GM12872 (cell line): ENCODE data around the gene BCL2L13.

Experiments used
- CTCF ChIP-seq: IDR thresholded peaks from 3 replicates; pipeline ENCODE4 v1.5.1; 2011; ENCODE audit warnings: low read depth, mild to moderate bottlenecking, low read length, moderate library complexity; ENCODE audit not compliant: insufficient read depth

BCL2L13 gene

GRCh38 chr22:17724678-17725499 is 86.3 kb downstream of the BCL2L13 start:
- no peak for TF ChIP-seq CTCF

DNA sequence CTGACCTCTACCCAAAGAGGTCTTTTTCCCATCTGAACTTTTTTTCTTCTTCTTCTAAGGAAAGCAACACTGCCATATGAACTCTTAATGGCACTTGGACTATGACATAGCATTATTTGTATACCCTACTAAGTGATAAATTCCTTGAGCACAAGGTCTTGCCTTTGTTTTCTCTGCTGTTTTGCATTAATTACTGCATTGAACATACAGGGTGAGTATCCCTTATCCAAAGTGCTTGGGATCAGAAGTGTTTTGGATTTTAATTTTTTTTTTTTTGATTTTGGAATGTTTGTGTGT is 86.9 kb downstream of the BCL2L13 start:
- no peak for TF ChIP-seq CTCF

DNA sequence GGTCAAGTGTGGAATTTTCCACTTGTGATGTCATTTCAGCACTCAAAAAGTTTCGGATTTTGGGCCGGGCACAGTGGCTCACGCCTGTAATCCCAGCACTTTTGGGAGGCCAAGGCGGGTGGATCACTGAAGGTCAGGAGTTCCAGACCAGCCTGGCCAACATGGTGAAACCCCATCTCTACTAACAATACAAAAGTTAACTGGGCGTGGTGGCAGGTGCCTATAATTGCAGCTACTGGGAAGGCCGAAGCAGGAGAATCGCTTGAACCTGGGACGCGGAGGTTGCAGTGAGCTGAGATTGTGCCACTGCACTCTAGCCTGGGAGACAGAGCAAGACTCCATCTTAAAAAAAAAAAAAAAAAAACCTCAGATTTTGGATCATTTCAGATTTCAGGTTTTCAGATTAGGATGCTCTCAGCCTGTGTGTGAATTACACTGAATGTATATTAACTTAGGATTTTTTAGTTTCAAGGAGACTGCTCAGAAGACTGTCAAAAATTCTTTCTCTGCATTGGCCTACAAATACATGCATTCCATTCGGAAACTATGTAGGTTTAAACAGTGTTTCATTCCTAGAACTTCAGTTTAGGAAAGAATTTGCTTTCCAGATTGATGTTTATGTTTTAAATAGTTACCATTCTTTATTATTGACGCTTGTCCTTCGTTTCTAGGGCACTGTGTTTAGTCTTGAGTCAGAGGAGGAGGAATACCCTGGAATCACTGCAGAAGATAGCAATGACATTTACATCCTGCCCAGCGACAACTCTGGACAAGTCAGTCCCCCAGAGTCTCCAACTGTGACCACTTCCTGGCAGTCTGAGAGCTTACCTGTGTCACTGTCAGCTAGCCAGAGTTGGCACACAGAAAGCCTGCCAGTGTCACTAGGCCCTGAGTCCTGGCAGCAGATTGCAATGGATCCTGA is 87.7 kb downstream of the BCL2L13 start:
- no peak for TF ChIP-seq CTCF

DNA sequence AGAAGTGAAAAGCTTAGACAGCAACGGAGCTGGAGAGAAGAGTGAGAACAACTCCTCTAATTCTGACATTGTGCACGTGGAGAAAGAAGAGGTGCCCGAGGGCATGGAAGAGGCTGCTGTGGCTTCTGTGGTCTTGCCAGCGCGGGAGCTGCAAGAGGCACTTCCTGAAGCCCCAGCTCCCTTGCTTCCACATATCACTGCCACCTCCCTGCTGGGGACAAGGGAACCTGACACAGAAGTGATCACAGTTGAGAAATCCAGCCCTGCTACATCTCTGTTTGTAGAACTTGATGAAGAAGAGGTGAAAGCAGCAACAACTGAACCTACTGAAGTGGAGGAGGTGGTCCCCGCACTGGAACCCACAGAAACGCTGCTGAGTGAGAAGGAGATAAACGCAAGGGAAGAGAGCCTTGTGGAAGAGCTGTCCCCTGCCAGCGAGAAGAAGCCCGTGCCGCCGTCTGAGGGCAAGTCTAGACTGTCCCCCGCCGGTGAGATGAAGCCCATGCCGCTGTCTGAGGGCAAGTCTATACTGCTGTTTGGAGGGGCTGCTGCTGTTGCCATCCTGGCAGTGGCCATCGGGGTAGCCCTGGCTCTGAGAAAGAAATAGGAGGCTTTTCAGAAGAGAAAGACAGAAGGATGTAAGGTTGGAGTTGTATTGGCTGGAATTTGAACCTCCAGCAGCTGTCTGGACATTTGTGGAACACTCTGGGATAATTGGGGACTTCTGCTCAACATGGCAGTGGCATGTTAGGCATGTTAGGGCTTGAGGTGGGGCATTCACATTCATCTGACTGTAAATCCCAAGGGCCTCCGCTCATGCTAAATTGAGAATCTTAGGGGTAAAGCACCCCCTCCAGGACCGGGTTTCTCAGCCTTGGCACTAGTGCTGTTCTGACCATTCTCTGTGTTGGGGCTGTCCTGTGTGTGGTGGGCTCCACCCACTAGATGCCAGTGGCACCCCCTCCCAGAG is 88.7 kb downstream of the BCL2L13 start:
- TF ChIP-seq CTCF = no peak

- no peak for TF ChIP-seq CTCF
Observed at GRCh38 chr22:17728786-17729185, 90.2 kb downstream of the BCL2L13 start.

- TF ChIP-seq CTCF = no peak
Observed at GRCh38 chr22:17729561-17729960, 91.0 kb downstream of the BCL2L13 start.
